Measurements from ENCODE around the gene CRIP3. TPM values are rescaled to one million over a fixed set of nuclear protein-coding genes. Genes with fewer than 3 reads are reported as not detected.
"Not testable (repeated sequence)": the region's sequence is repeated elsewhere in the genome, so short reads cannot be mapped to it uniquely, and the experiment has no call there.

The CRIP3 gene
- total RNA-seq, 1 donor from 2014 or later, result 3.4 TPM

GRCh38 chr6:43304882-43305281, 3.7 kb downstream of the CRIP3 start:
- Mint-ChIP-seq H3K27me3 (ENCODE audit: low read depth) (peaks cover 20% of the 10 kb centered on the region), H3K9me3 (no peaks in the 10 kb centered on the region), H3K4me3 (no peak overlapping the region), H3K4me1 (peaks cover 8% of the 10 kb centered on the region), H3K36me3 (no peaks in the 10 kb centered on the region), H3K27ac (no peak overlapping the region)
- no peak for TF ChIP-seq CTCF (IDR thresholded peaks at IDR 0.05; ENCODE audit: unreplicated experiment)
- no peak for DNase-seq (ENCODE audit: low spot score in 2 of 2, unreplicated experiment in 2 of 2)

GRCh38 chr6:43304361-43304760, 4.3 kb downstream of the CRIP3 start:
- DNase-seq (ENCODE audit: low spot score in 2 of 2, unreplicated experiment in 2 of 2), result no peak
- Mint-ChIP-seq H3K36me3 (no peaks in the 10 kb centered on the region), H3K27me3 (ENCODE audit: low read depth) (peaks cover 21% of the 10 kb centered on the region), H3K4me1 (peaks cover 8% of the 10 kb centered on the region), H3K4me3 (no peak overlapping the region), H3K27ac (no peak overlapping the region), H3K9me3 (no peaks in the 10 kb centered on the region)
- TF ChIP-seq CTCF (IDR thresholded peaks at IDR 0.05; ENCODE audit: unreplicated experiment), result no peak

- H3K4me1 Mint-ChIP-seq, result peaks cover 3% of the 10 kb centered on the region
- no peaks in the 10 kb centered on the region for H3K9me3 Mint-ChIP-seq
- no peak for DNase-seq (ENCODE audit: low spot score in 2 of 2, unreplicated experiment in 2 of 2)
- no peak for TF ChIP-seq CTCF (IDR thresholded peaks at IDR 0.05; ENCODE audit: unreplicated experiment)
- H3K36me3 Mint-ChIP-seq, result no peaks in the 10 kb centered on the region
- peaks cover 20% of the 10 kb centered on the region for H3K27me3 Mint-ChIP-seq (ENCODE audit: low read depth)
- no peak overlapping the region for H3K4me3 Mint-ChIP-seq
- H3K27ac Mint-ChIP-seq, result no peak overlapping the region
Measured at GRCh38 chr6:43303751-43304331, 4.8 kb downstream of the CRIP3 start.

- not testable (repeated sequence) for H3K36me3 Mint-ChIP-seq; H3K27ac Mint-ChIP-seq; H3K9me3 Mint-ChIP-seq; H3K4me3 Mint-ChIP-seq; H3K4me1 Mint-ChIP-seq; DNase-seq (ENCODE audit: low spot score in 2 of 2, unreplicated experiment in 2 of 2)
- peaks cover 17% of the 10 kb centered on the region for H3K27me3 Mint-ChIP-seq (ENCODE audit: low read depth)
Measured at GRCh38 chr6:43303006-43303405, 5.6 kb downstream of the CRIP3 start.

GRCh38 chr6:43302126-43302525, 6.5 kb downstream of the CRIP3 start:
- no peak for TF ChIP-seq CTCF (IDR thresholded peaks at IDR 0.05; ENCODE audit: unreplicated experiment)
- Mint-ChIP-seq H3K36me3 (no peaks in the 10 kb centered on the region), H3K9me3 (no peaks in the 10 kb centered on the region), H3K27me3 (ENCODE audit: low read depth) (peaks cover 11% of the 10 kb centered on the region), H3K4me1 (no peaks in the 10 kb centered on the region), H3K4me3 (no peak overlapping the region), H3K27ac (no peak overlapping the region)
- no peak for DNase-seq (ENCODE audit: low spot score in 2 of 2, unreplicated experiment in 2 of 2)

- Mint-ChIP-seq H3K9me3 (no peaks in the 10 kb centered on the region), H3K27ac (no peak overlapping the region), H3K27me3 (ENCODE audit: low read depth) (peaks cover 13% of the 10 kb centered on the region), H3K4me3 (no peak overlapping the region), H3K36me3 (no peaks in the 10 kb centered on the region), H3K4me1 (no peaks in the 10 kb centered on the region)
- TF ChIP-seq CTCF (IDR thresholded peaks at IDR 0.05; ENCODE audit: unreplicated experiment), result no peak
- DNase-seq (ENCODE audit: low spot score in 2 of 2, unreplicated experiment in 2 of 2), result no peak
Measured at GRCh38 chr6:43301081-43301870, 7.3 kb downstream of the CRIP3 start.
